WTC11 (cell line): Measurements from ENCODE around the gene ZNF19. TPM values are rescaled to one million over a fixed set of nuclear protein-coding genes. Genes with fewer than 3 reads are reported as not detected.

Experiments used
- ATAC-seq: fragments of 200-7000 bp; cut with Tn5 transposase; 2 replicates; pipeline ENCODE4 v1.10.0; 2021; ENCODE audit warnings: mild to moderate bottlenecking, moderate library complexity
- CTCF ChIA-PET: fragments of 300-600 bp; sonication (Branson Sonifier 250); formaldehyde crosslinking; loops from one replicate; lab custom pipeline; 2021; ENCODE audit warnings: antibody characterized with exemption; lab: Charles Lee
- POLR2A ChIA-PET: fragments of 350-600 bp; sonication (Branson Sonifier 250); formaldehyde crosslinking; loops from one replicate; lab custom pipeline; 2021; ENCODE audit warnings: antibody characterized with exemption; lab: Charles Lee
- DNase-seq: peaks from one replicate; pipeline ENCODE4 v3.0.0; 2021; ENCODE audit warnings: low spot score
- H3K27ac Mint-ChIP-seq: 2 replicates; pipeline ENCODE4 v1.8.0; 2021; ENCODE audit warnings: mixed read lengths
- H3K27me3 Mint-ChIP-seq: 2 replicates; pipeline ENCODE4 v1.8.0; 2021; ENCODE audit warnings: low read depth, mild to moderate bottlenecking, moderate library complexity, mixed read lengths
- H3K36me3 Mint-ChIP-seq: 2 replicates; pipeline ENCODE4 v1.8.0; 2021; ENCODE audit warnings: mixed read lengths
- H3K4me1 Mint-ChIP-seq: 2 replicates; pipeline ENCODE4 v1.8.0; 2022; ENCODE audit warnings: mixed read lengths
- H3K4me3 Mint-ChIP-seq: 2 replicates; pipeline ENCODE4 v1.8.0; 2021; ENCODE audit warnings: mild to moderate bottlenecking, moderate library complexity, mixed read lengths
- H3K9me3 Mint-ChIP-seq: 2 replicates; pipeline ENCODE4 v1.8.0; 2021; ENCODE audit warnings: mixed read lengths
- ATF3 ChIP-seq: sonication (generic); formaldehyde crosslinking; conservative IDR thresholded peaks from 2 replicates; pipeline ENCODE4 v1.8.1; 2022; ENCODE audit warnings: mild to moderate bottlenecking, missing genetic modification reagents
- CDX4 ChIP-seq: fragments of 250-450 bp; sonication (Bioruptor Pico); IDR thresholded peaks from 2 replicates; pipeline ENCODE4 v1.9.0; 2021; ENCODE audit warnings: moderate library complexity, mild to moderate bottlenecking, inconsistent platforms, borderline replicate concordance
- E2F5 ChIP-seq: sonication (generic); formaldehyde crosslinking; IDR thresholded peaks from 2 replicates; pipeline ENCODE4 v1.8.1; 2022; ENCODE audit warnings: mild to moderate bottlenecking, moderate library complexity, missing genetic modification reagents
- JUN ChIP-seq: sonication (generic); formaldehyde crosslinking; IDR thresholded peaks from 2 replicates; pipeline ENCODE4 v1.8.0; 2023; ENCODE audit warnings: mild to moderate bottlenecking, missing genetic modification reagents
- KAT7 ChIP-seq: sonication (generic); formaldehyde crosslinking; IDR thresholded peaks from 2 replicates; pipeline ENCODE4 v1.8.1; 2023; ENCODE audit warnings: missing genetic modification reagents, mild to moderate bottlenecking, borderline replicate concordance
- NFATC4 ChIP-seq: fragments of 250-450 bp; sonication (Bioruptor Pico); IDR thresholded peaks from 2 replicates; pipeline ENCODE4 v1.9.0; 2021; ENCODE audit warnings: mild to moderate bottlenecking
- NFE2L1 ChIP-seq: sonication (generic); formaldehyde crosslinking; IDR thresholded peaks from 2 replicates; pipeline ENCODE4 v1.8.1; 2023; ENCODE audit warnings: missing genetic modification reagents
- NFYB ChIP-seq: sonication (generic); formaldehyde crosslinking; conservative IDR thresholded peaks from 2 replicates; pipeline ENCODE4 v1.8.0; 2022; ENCODE audit warnings: low read depth, missing genetic modification reagents
- SMAD3 ChIP-seq: sonication (generic); formaldehyde crosslinking; IDR thresholded peaks from 2 replicates; pipeline ENCODE4 v1.8.0; 2022; ENCODE audit warnings: missing genetic modification reagents, mild to moderate bottlenecking, borderline replicate concordance
- SOX15 ChIP-seq: fragments of 250-450 bp; sonication (Bioruptor Pico); IDR thresholded peaks from 2 replicates; pipeline ENCODE4 v1.9.0; 2021; ENCODE audit warnings: mild to moderate bottlenecking
- TEAD1 ChIP-seq: sonication (generic); formaldehyde crosslinking; IDR thresholded peaks from 2 replicates; pipeline ENCODE4 v1.8.0; 2022; ENCODE audit warnings: mild to moderate bottlenecking, missing genetic modification reagents
- ZMAT4 ChIP-seq: fragments of 250-450 bp; sonication (Bioruptor Pico); IDR thresholded peaks from 2 replicates; pipeline ENCODE4 v1.9.0; 2021; ENCODE audit warnings: mild to moderate bottlenecking
- ZNF121 ChIP-seq: sonication (generic); formaldehyde crosslinking; IDR thresholded peaks from 2 replicates; pipeline ENCODE4 v1.8.0; 2023; ENCODE audit warnings: missing genetic modification reagents
- ZNF396 ChIP-seq: fragments of 250-450 bp; sonication (Bioruptor Pico); IDR thresholded peaks from 2 replicates; pipeline ENCODE4 v1.8.0; 2021; ENCODE audit warnings: mild to moderate bottlenecking, moderate library complexity, borderline replicate concordance
- ZNF416 ChIP-seq: fragments of 250-450 bp; sonication (Bioruptor Pico); IDR thresholded peaks from 2 replicates; pipeline ENCODE4 v1.9.0; 2021; ENCODE audit warnings: mild to moderate bottlenecking, inconsistent platforms
- ZNF671 ChIP-seq: fragments of 250-450 bp; sonication (Bioruptor Pico); IDR thresholded peaks from 2 replicates; pipeline ENCODE4 v1.8.0; 2021; ENCODE audit warnings: mild to moderate bottlenecking
- total RNA-seq: library from RNA; stranded (reverse); gene quantifications from 3 replicates; pipeline ENCODE4 v1.2.3, GENCODE V29; 2021
- TF ChIP-seq, protein P1 (sequence below): sonication (generic); formaldehyde crosslinking; IDR thresholded peaks from 2 replicates; pipeline ENCODE4 v1.8.0; 2022; ENCODE audit warnings: mild to moderate bottlenecking, missing genetic modification reagents
- TF ChIP-seq, protein P2 (sequence below): sonication (generic); formaldehyde crosslinking; IDR thresholded peaks from 2 replicates; pipeline ENCODE4 v1.8.1; 2023; ENCODE audit warnings: mild to moderate bottlenecking, missing genetic modification reagents, moderate library complexity
- TF ChIP-seq, protein P3 (sequence below): sonication (generic); formaldehyde crosslinking; IDR thresholded peaks from 2 replicates; pipeline ENCODE4 v1.8.1; 2023; ENCODE audit warnings: mild to moderate bottlenecking, missing genetic modification reagents, moderate library complexity
- TF ChIP-seq, protein P4 (sequence below): sonication (generic); formaldehyde crosslinking; IDR thresholded peaks from 2 replicates; pipeline ENCODE4 v1.8.1; 2023; ENCODE audit warnings: mild to moderate bottlenecking, missing genetic modification reagents
- TF ChIP-seq, protein P5 (sequence below): fragments of 250-450 bp; sonication (Bioruptor Pico); conservative IDR thresholded peaks from 2 replicates; pipeline ENCODE4 v1.9.0; 2021; ENCODE audit warnings: mild to moderate bottlenecking

ZNF19 gene
- total RNA-seq, 1 experiment from 2014 or later = 4.3 TPM

DNA sequence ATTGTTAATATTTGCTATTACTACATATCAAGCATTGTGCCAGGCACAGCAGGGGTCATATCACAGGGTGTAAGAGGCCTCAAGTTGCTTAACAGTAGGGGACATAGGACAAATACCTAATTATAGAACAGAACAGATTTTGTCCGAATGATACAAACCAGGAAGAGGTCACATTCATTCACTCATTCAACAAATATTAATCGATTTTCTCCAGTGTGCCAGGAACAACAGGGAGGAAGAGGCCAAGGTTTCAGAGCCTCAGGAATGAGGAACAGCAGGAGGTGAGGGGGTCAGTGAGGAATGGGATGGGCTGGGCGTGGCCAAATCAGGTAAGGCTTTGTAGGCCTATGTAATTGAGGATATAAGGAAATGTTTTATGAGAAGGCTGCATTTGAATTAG, 25.9 kb upstream of the ZNF19 start:
- H3K4me1 Mint-ChIP-seq = peaks cover 17% of the 10 kb centered on the region
- ChIA-PET CTCF (interaction anchor here (1.8 kb wide), 1 partner anchor 15 kb away, joined by 6 read pairs; no protein-coding TSS in a partner anchor), POLR2A (no interaction called here)
- peaks cover 15% of the 10 kb centered on the region for H3K9me3 Mint-ChIP-seq
- peak; percentile 73; the same call in 1 of the 2 replicates for ATAC-seq
- TF ChIP-seq ZNF121 (CRISPR knock-in tag) = no peak
- no peak for TF ChIP-seq E2F5 (CRISPR knock-in tag)
- no peak for TF ChIP-seq ZNF671 (CRISPR knock-in tag)
- no peak for TF ChIP-seq JUN (CRISPR knock-in tag)
- no peak for TF ChIP-seq ATF3 (CRISPR knock-in tag)
- no peak for TF ChIP-seq NFE2L1
- TF ChIP-seq, protein P1, sequence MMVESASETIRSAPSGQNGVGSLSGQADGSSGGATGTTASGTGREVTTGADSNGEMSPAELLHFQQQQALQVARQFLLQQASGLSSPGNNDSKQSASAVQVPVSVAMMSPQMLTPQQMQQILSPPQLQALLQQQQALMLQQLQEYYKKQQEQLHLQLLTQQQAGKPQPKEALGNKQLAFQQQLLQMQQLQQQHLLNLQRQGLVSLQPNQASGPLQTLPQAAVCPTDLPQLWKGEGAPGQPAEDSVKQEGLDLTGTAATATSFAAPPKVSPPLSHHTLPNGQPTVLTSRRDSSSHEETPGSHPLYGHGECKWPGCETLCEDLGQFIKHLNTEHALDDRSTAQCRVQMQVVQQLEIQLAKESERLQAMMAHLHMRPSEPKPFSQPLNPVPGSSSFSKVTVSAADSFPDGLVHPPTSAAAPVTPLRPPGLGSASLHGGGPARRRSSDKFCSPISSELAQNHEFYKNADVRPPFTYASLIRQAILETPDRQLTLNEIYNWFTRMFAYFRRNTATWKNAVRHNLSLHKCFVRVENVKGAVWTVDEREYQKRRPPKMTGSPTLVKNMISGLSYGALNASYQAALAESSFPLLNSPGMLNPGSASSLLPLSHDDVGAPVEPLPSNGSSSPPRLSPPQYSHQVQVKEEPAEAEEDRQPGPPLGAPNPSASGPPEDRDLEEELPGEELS (CRISPR knock-in tag) = no peak
- no peak for TF ChIP-seq SOX15 (CRISPR knock-in tag)
- TF ChIP-seq, protein P2, sequence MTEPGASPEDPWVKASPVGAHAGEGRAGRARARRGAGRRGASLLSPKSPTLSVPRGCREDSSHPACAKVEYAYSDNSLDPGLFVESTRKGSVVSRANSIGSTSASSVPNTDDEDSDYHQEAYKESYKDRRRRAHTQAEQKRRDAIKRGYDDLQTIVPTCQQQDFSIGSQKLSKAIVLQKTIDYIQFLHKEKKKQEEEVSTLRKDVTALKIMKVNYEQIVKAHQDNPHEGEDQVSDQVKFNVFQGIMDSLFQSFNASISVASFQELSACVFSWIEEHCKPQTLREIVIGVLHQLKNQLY = no peak
- TF ChIP-seq, protein P3, sequence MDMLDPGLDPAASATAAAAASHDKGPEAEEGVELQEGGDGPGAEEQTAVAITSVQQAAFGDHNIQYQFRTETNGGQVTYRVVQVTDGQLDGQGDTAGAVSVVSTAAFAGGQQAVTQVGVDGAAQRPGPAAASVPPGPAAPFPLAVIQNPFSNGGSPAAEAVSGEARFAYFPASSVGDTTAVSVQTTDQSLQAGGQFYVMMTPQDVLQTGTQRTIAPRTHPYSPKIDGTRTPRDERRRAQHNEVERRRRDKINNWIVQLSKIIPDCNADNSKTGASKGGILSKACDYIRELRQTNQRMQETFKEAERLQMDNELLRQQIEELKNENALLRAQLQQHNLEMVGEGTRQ (CRISPR knock-in tag) = no peak
- no peak for TF ChIP-seq NFYB (CRISPR knock-in tag)
- no peak overlapping the region for H3K4me3 Mint-ChIP-seq
- H3K36me3 Mint-ChIP-seq = peaks cover 7% of the 10 kb centered on the region; the same call in 1 of the 2 replicates
- peak; percentile 38 for DNase-seq
- H3K27me3 Mint-ChIP-seq = peaks cover 16% of the 10 kb centered on the region
- no peak overlapping the region for H3K27ac Mint-ChIP-seq

DNA sequence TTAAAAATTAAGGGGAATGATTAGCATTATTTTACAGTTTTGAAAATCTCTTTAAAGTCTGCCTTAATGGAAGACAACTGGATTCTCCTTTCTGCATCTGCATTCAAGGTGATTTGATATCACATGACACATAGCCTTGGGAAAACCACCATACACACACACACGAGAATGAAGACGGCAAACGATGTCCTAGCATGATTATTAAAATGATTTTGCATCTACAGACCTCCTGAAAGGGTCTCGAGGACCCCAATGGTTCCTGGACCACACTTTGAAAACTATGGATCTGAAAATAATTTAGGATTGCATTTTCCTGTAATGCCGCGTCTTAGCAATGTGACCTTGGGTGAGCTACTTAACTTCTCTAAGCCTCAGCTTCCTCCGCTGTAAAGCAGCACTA, 25.4 kb upstream of the ZNF19 start:
- CTCF ChIA-PET = interaction anchor here (1.8 kb wide), 1 partner anchor 15 kb away, joined by 6 read pairs; no protein-coding TSS in a partner anchor
- Mint-ChIP-seq H3K9me3 (peaks cover 20% of the 10 kb centered on the region), H3K27me3 (peaks cover 21% of the 10 kb centered on the region), H3K27ac (no peak overlapping the region), H3K36me3 (peaks cover 7% of the 10 kb centered on the region; the same call in 1 of the 2 replicates), H3K4me1 (peaks cover 17% of the 10 kb centered on the region), H3K4me3 (no peak overlapping the region)
- ATAC-seq = no peak
- POLR2A ChIA-PET = no interaction called here
- DNase-seq = no peak
- no peak for TF ChIP-seq TEAD1 (CRISPR knock-in tag)
- no peak for TF ChIP-seq KAT7 (CRISPR knock-in tag)

- DNase-seq (no peak), ATAC-seq (no peak)
- H3K36me3 Mint-ChIP-seq = peaks cover 7% of the 10 kb centered on the region; the same call in 1 of the 2 replicates
- H3K27me3 Mint-ChIP-seq = peaks cover 27% of the 10 kb centered on the region
- ChIA-PET POLR2A (no interaction called here), CTCF (interaction anchor here (0.8 to 1.8 kb wide), 2 partner anchors 13 to 34 kb away, joined by 3 to 6 read pairs; no protein-coding TSS in a partner anchor)
- H3K4me1 Mint-ChIP-seq = peaks cover 17% of the 10 kb centered on the region
- H3K4me3 Mint-ChIP-seq = no peak overlapping the region
- H3K27ac Mint-ChIP-seq = no peak overlapping the region
- peaks cover 21% of the 10 kb centered on the region for H3K9me3 Mint-ChIP-seq
- TF ChIP-seq, protein P4, sequence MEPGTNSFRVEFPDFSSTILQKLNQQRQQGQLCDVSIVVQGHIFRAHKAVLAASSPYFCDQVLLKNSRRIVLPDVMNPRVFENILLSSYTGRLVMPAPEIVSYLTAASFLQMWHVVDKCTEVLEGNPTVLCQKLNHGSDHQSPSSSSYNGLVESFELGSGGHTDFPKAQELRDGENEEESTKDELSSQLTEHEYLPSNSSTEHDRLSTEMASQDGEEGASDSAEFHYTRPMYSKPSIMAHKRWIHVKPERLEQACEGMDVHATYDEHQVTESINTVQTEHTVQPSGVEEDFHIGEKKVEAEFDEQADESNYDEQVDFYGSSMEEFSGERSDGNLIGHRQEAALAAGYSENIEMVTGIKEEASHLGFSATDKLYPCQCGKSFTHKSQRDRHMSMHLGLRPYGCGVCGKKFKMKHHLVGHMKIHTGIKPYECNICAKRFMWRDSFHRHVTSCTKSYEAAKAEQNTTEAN (CRISPR knock-in tag) = no peak
- no peak for TF ChIP-seq NFATC4 (CRISPR knock-in tag)
- no peak for TF ChIP-seq ZNF416 (CRISPR knock-in tag)
- no peak for TF ChIP-seq TEAD1 (CRISPR knock-in tag)
- no peak for TF ChIP-seq JUN (CRISPR knock-in tag)
- TF ChIP-seq SMAD3 (CRISPR knock-in tag) = no peak
- TF ChIP-seq, protein P5, sequence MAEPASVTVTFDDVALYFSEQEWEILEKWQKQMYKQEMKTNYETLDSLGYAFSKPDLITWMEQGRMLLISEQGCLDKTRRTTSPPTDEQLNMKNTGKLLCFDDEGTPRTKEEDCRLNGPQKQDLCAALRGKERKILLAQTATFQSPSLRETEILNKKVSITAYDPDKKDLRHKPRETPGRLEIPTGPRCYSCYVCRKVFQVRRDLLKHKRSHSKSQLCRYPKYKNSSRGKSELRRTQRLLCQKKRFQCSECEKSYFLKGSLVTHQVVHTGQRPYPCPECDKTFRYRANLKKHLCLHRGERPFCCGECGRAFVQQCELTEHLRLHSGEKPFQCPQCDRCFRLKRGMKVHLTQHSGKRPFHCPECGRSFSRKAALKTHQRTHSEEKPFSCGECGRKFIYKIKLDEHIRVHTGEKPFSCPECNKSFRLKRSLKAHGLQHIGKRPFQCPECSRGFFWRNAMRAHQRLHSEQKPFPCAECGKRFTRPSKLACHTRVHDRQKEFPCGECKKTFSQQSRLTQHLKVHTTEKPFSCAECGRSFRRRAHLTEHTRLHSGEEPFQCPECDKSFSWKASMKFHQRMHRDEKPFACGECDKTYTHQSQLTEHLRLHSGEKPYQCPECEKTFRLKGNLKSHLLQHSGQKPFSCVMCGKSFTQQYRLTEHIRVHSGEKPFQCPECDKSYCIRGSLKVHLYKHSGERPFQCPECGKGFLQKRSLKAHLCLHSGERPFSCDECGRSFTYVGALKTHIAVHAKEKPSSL (CRISPR knock-in tag) = no peak
- no peak for TF ChIP-seq ZMAT4
- no peak for TF ChIP-seq ZNF396 (CRISPR knock-in tag)
- TF ChIP-seq ATF3 (CRISPR knock-in tag) = no peak
- no peak for TF ChIP-seq CDX4 (CRISPR knock-in tag)
Measured at GRCh38 chr16:71513302-71513701, 24.2 kb upstream of the ZNF19 start.
